ENCODE data around the gene SMLR1. TPM values are rescaled to one million over a fixed set of nuclear protein-coding genes. Genes with fewer than 3 reads are reported as not detected.

SMLR1 gene
- total and polyA plus RNA-seq, 10 of the 15 experiments (the other 5 are each of a cell fraction or from before 2014, with no cell fraction given): 0.10 TPM; not detected in 9

- ATAC-seq: no peak
- BruUV-seq (replicated peaks): no TSS peak
- no peak for TF ChIP-seq BHLHE40 (IDR thresholded peaks at IDR 0.05; ENCODE audit: borderline replicate concordance in 1 of 2, low read depth in 2 of 2, low read length in 1 of 2)
- no peak for TF ChIP-seq ZNF622 (IDR thresholded peaks at IDR 0.05)
- no peak for TF ChIP-seq PAX5 (IDR thresholded peaks at IDR 0.05; ENCODE audit: borderline replicate concordance, low read depth, low read length)
- no peak for TF ChIP-seq REST (IDR thresholded peaks at IDR 0.05; ENCODE audit: low read depth, low read length)
- no peak for TF ChIP-seq TCF3 (IDR thresholded peaks at IDR 0.05; ENCODE audit: borderline replicate concordance, insufficient read depth, low read depth, low read length)
- TF ChIP-seq SMAD5 (IDR thresholded peaks at IDR 0.05; ENCODE audit: low read depth): no peak
- no peak for TF ChIP-seq ZNF384 (IDR thresholded peaks at IDR 0.05; ENCODE audit: borderline replicate concordance, low read depth, low read length)
- no peak for TF ChIP-seq BMI1 (IDR thresholded peaks at IDR 0.05; ENCODE audit: borderline replicate concordance)
- TF ChIP-seq RELA (IDR thresholded peaks at IDR 0.05; ENCODE audit: borderline replicate concordance, partially characterized antibody): no peak
- no peak for TF ChIP-seq ZNF24 (IDR thresholded peaks at IDR 0.05)
- no peak for TF ChIP-seq HDGF (IDR thresholded peaks at IDR 0.05)
- no peak for FAIRE-seq
- no peak for DNase-seq (ENCODE audit: low read depth, low spot score)
- H4K20me1 ChIP-seq (ENCODE audit: control insufficient read depth, insufficient read depth): no peaks in the 10 kb centered on the region
- H3K9ac ChIP-seq (ENCODE audit: control insufficient read depth, insufficient read depth, low read length): no peak overlapping the region
- SMC1A ChIA-PET (ENCODE audit: uncharacterized antibody, unreplicated experiment): interaction anchor here (1.4 kb wide), 1 partner anchor 140 kb away, joined by 3 read pairs; no protein-coding TSS in a partner anchor
- H2AFZ ChIP-seq (ENCODE audit: control insufficient read depth, low read depth, low read length): no peak overlapping the region
- 87% methylated on average over 6 of the region's 6 CpGs for WGBS (ENCODE audit: insufficient coverage, insufficient replicate concordance, low lambda C conversion rate, missing lambda C conversion rate)
- CTCF ChIA-PET: no interaction called here
- RAD21 ChIA-PET (ENCODE audit: unreplicated experiment): no interaction called here
- H3K4me3 ChIP-seq: no peak overlapping the region
- no peaks in the 10 kb centered on the region for H3K27me3 ChIP-seq (replicated peaks in 1 of 2; ENCODE audit: control insufficient read depth in 2 of 2, insufficient read depth in 2 of 2, low read length in 1 of 2)
- in situ Hi-C loops (cut with MboI): no loop called here
- no peak overlapping the region for H3K4me2 ChIP-seq (ENCODE audit: control insufficient read depth, insufficient read depth)
- H3K4me1 ChIP-seq (ENCODE audit: control insufficient read depth, insufficient read depth, low read length): no peaks in the 10 kb centered on the region
- intact Hi-C loops (cut with micrococcal nuclease; ENCODE audit: unreplicated experiment): no loop called here
- H3K36me3 ChIP-seq (ENCODE audit: control insufficient read depth in 2 of 2, insufficient read depth in 2 of 2, low read length in 1 of 2): no peaks in the 10 kb centered on the region
- H3K9me3 ChIP-seq (replicated peaks; ENCODE audit: control insufficient read depth, insufficient read depth, low read length): no peaks in the 10 kb centered on the region
- POLR2A ChIA-PET: no interaction called here
- H3K79me2 ChIP-seq (ENCODE audit: control insufficient read depth, insufficient read depth, low read length): no peaks in the 10 kb centered on the region
- H3K27ac ChIP-seq (ENCODE audit: control insufficient read depth, insufficient read depth): no peak overlapping the region
Observed at GRCh38 chr6:130838250-130838860, 11.1 kb downstream of the SMLR1 start.

Data from GM12878 (cell line).